ENCODE results near the gene RIOX2. TPM values are rescaled to one million over a fixed set of nuclear protein-coding genes. Genes with fewer than 3 reads are reported as not detected.
"Not testable (repeated sequence)": the region's sequence is repeated elsewhere in the genome, so short reads cannot be mapped to it uniquely, and the experiment has no call there.

The RIOX2 gene
- polyA plus RNA-seq, 4 donors: 35.6 to 41.4 (median 38.2) TPM

GRCh38 chr3:97917813-97918536 lies 54.3 kb downstream of the RIOX2 start:
- DNase-seq (ENCODE audit: low read depth in 4 of 4, low spot score in 2 of 4): no peak

- DNase-seq (ENCODE audit: low read depth in 4 of 4, low spot score in 2 of 4): no peak
These were observed 55.7 kb downstream of the RIOX2 start for GRCh38 chr3:97916576-97916975.

GRCh38 chr3:97914388-97914787 lies 57.8 kb downstream of the RIOX2 start:
- no peak for DNase-seq (ENCODE audit: low read depth in 4 of 4, low spot score in 2 of 4)

GRCh38 chr3:97911459-97911858 lies 60.8 kb downstream of the RIOX2 start:
- no peak for DNase-seq (ENCODE audit: low read depth in 4 of 4, low spot score in 2 of 4)

- no peak for DNase-seq (ENCODE audit: low read depth in 4 of 4, low spot score in 2 of 4)
These were observed 61.3 kb downstream of the RIOX2 start for GRCh38 chr3:97910931-97911351.

- not testable (repeated sequence) for DNase-seq (ENCODE audit: low read depth in 4 of 4, low spot score in 2 of 4)
These were observed 61.9 kb downstream of the RIOX2 start for GRCh38 chr3:97910236-97910831.

- not testable (repeated sequence) for DNase-seq (ENCODE audit: low read depth in 4 of 4, low spot score in 2 of 4)
These were observed 62.4 kb downstream of the RIOX2 start for GRCh38 chr3:97909830-97910229.

- DNase-seq (ENCODE audit: low read depth in 4 of 4, low spot score in 2 of 4): no peak
These were observed 70.7 kb downstream of the RIOX2 start for GRCh38 chr3:97901313-97902248.

GRCh38 chr3:97899331-97899730 lies 72.9 kb downstream of the RIOX2 start:
- no peak for DNase-seq (ENCODE audit: low read depth in 4 of 4, low spot score in 2 of 4)

GRCh38 chr3:97896547-97896946 lies 75.7 kb downstream of the RIOX2 start:
- DNase-seq (ENCODE audit: low read depth in 4 of 4, low spot score in 2 of 4): no peak

- DNase-seq (ENCODE audit: low read depth in 4 of 4, low spot score in 2 of 4): no peak
These were observed 76.1 kb downstream of the RIOX2 start for GRCh38 chr3:97896129-97896528.

- no peak for DNase-seq (ENCODE audit: low read depth in 4 of 4, low spot score in 2 of 4)
These were observed 77.0 kb downstream of the RIOX2 start for GRCh38 chr3:97895216-97895615.

- DNase-seq (ENCODE audit: low read depth in 4 of 4, low spot score in 2 of 4): no peak
These were observed 79.4 kb downstream of the RIOX2 start for GRCh38 chr3:97892852-97893251.

Other genes with a start within 250 kb of the RIOX2 start
- 10 to 100 TPM; 13.8 to 17.1 (median 16.4) TPM for gene ARL6, start 207.7 kb downstream of the RIOX2 start, polyA plus RNA-seq (ENCODE audit: insufficient read length in 4 of 4)
- gene CRYBG3, start 150.4 kb downstream of the RIOX2 start, polyA plus RNA-seq (ENCODE audit: insufficient read length in 4 of 4): 10 to 100 TPM; 19.3 to 25.5 (median 21.6) TPM
- under 1 TPM in 1 of 4 donors, not detected in 3; 0.11 TPM for gene GABRR3, start 62.9 kb upstream of the RIOX2 start, polyA plus RNA-seq (ENCODE audit: insufficient read length in 4 of 4)
- gene OR5AC2, start 114.7 kb upstream of the RIOX2 start, polyA plus RNA-seq (ENCODE audit: insufficient read length in 4 of 4): not detected
- under 1 TPM in 2 of 4 donors, not detected in 2; 0.03 to 0.05 TPM for gene OR5H1, start 158.3 kb upstream of the RIOX2 start, polyA plus RNA-seq (ENCODE audit: insufficient read length in 4 of 4)
- gene OR5H14, start 175.0 kb upstream of the RIOX2 start, polyA plus RNA-seq (ENCODE audit: insufficient read length in 4 of 4): under 1 TPM in 1 of 4 donors, not detected in 3; 0.05 TPM
- gene OR5H15, start 194.3 kb upstream of the RIOX2 start, polyA plus RNA-seq (ENCODE audit: insufficient read length in 4 of 4): not detected